Measurements from ENCODE around the gene PLA2G1B.

The PLA2G1B gene

DNA sequence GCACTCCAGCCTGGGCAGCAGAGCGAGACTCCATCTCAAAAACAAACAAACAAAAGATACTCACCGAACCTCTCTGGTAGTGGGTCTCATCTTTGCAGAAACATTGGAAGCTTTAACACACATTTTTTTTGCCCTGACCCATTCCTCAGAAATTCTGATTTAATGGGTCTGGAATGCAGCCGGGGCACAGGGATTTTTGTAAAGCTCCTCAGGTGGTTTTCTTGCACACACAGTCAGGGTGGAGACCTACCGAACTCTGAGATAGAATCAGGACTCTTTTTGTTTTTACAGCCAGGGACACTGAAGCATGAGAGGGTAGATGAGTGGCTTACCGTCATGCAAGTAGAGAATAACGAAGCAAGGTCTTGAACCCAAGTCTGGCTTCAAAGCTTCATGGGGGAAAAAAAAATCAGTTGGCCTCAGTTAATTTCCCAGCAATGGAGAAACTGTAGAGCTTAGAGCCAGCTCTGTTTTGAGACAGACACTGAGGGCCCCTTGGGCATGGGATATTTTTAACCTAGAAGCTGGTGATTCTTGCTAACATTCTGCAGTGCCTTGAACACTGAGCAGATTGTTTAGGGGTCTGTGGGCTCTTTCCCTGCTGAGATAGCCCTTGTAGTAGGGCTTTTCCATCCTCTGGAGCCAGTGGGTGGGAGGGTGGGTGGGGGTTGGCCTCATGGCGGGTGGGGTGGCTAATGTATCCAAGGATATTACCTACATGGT, 40.6 kb downstream of the PLA2G1B start:
- no peaks in the 10 kb centered on the region for H4K20me1 ChIP-seq (ENCODE audit: insufficient read depth, low read length, poor library complexity, severe bottlenecking)
- H3K9me2 ChIP-seq (replicated peaks; ENCODE audit: low read depth, low read length), result no peaks in the 10 kb centered on the region
- H2AFZ ChIP-seq (ENCODE audit: low read length), result no peak overlapping the region
- no peaks in the 10 kb centered on the region for H3K9me3 ChIP-seq (ENCODE audit: insufficient read depth, low read depth, low read length)
- no peak overlapping the region for H3K9ac ChIP-seq (ENCODE audit: low read depth, low read length, poor library complexity, severe bottlenecking)
- no peaks in the 10 kb centered on the region for H3K27me3 ChIP-seq (ENCODE audit: insufficient read depth, low read length, poor library complexity, severe bottlenecking)
- no peak overlapping the region for H3K4me3 ChIP-seq (ENCODE audit: low read length, poor library complexity, severe bottlenecking)
- H3K4me2 ChIP-seq (ENCODE audit: low read depth, low read length, poor library complexity, severe bottlenecking), result no peak overlapping the region
- no peaks in the 10 kb centered on the region for H3K36me3 ChIP-seq (ENCODE audit: insufficient read depth, low read length)
- no peaks in the 10 kb centered on the region for H3K79me2 ChIP-seq (ENCODE audit: insufficient read depth, low read length)
- no peaks in the 10 kb centered on the region for H3K4me1 ChIP-seq (ENCODE audit: insufficient read depth, low read length, poor library complexity, severe bottlenecking)
- TF ChIP-seq, protein P1, sequence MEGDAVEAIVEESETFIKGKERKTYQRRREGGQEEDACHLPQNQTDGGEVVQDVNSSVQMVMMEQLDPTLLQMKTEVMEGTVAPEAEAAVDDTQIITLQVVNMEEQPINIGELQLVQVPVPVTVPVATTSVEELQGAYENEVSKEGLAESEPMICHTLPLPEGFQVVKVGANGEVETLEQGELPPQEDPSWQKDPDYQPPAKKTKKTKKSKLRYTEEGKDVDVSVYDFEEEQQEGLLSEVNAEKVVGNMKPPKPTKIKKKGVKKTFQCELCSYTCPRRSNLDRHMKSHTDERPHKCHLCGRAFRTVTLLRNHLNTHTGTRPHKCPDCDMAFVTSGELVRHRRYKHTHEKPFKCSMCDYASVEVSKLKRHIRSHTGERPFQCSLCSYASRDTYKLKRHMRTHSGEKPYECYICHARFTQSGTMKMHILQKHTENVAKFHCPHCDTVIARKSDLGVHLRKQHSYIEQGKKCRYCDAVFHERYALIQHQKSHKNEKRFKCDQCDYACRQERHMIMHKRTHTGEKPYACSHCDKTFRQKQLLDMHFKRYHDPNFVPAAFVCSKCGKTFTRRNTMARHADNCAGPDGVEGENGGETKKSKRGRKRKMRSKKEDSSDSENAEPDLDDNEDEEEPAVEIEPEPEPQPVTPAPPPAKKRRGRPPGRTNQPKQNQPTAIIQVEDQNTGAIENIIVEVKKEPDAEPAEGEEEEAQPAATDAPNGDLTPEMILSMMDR (conservative IDR thresholded peaks at IDR 0.05; ENCODE audit: low read length), result no peak
- no peak for TF ChIP-seq EZH2phosphoT487 (IDR thresholded peaks at IDR 0.05; ENCODE audit: borderline replicate concordance)
- peaks cover 9% of the 10 kb centered on the region for H3F3A ChIP-seq (ENCODE audit: low read depth)

DNA sequence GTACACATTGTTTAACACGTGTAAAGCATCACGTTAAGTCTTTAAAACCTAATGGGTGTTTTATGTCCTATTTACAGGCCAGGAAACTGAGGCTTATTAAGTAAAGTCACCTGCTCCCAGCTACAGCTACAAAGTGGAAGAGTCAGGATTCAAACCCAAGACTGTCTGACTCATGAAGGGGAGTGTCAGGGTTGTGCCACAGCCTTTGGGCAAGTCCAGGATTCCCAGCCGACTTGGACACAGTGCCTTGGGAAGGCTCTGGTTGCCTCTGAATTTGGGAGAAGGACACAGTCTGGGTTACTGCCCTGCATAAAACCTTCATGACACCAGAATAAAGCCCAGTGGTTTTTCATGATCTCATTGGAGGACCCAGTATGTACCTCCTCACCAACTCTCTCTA, 43.2 kb downstream of the PLA2G1B start:
- Histone ChIP-seq H3K4me2 (ENCODE audit: low read depth, low read length, poor library complexity, severe bottlenecking) (no peak overlapping the region), H3K36me3 (ENCODE audit: insufficient read depth, low read length) (no peaks in the 10 kb centered on the region), H3K4me1 (ENCODE audit: insufficient read depth, low read length, poor library complexity, severe bottlenecking) (no peaks in the 10 kb centered on the region), H3K4me3 (ENCODE audit: low read length, poor library complexity, severe bottlenecking) (no peak overlapping the region), H2AFZ (ENCODE audit: low read length) (no peak overlapping the region), H3K27me3 (ENCODE audit: insufficient read depth, low read length, poor library complexity, severe bottlenecking) (no peaks in the 10 kb centered on the region), H3F3A (ENCODE audit: low read depth) (no peaks in the 10 kb centered on the region), H3K9me2 (replicated peaks; ENCODE audit: low read depth, low read length) (no peaks in the 10 kb centered on the region), H3K9ac (ENCODE audit: low read depth, low read length, poor library complexity, severe bottlenecking) (no peak overlapping the region), H3K79me2 (ENCODE audit: insufficient read depth, low read length) (no peaks in the 10 kb centered on the region), H3K9me3 (ENCODE audit: insufficient read depth, low read depth, low read length) (no peaks in the 10 kb centered on the region), H4K20me1 (ENCODE audit: insufficient read depth, low read length, poor library complexity, severe bottlenecking) (no peaks in the 10 kb centered on the region)
- TF ChIP-seq EZH2phosphoT487 (IDR thresholded peaks at IDR 0.05; ENCODE audit: borderline replicate concordance), result no peak
- TF ChIP-seq, protein P1 (conservative IDR thresholded peaks at IDR 0.05; ENCODE audit: low read length), result no peak

DNA sequence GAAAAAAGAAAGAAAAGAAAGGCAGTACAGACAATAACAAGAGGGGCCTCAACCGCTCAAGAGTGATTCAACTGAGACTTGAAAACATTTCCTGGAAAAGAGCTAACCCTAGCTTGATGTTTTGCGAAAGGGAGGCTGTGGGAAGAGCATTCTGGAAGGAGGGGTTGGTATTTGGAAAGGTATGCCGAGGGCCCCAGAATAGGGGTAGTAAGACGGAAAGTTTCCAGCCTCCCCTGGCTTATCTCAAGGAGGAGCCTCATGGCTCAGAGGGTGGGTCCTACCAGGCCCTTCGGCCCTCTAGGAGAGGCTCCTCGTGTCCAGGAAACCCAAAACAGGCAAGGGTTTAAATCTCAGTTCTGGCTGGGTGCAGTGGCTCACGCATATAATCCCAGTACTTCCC, 44.3 kb downstream of the PLA2G1B start:
- no peaks in the 10 kb centered on the region for H3K9me3 ChIP-seq (ENCODE audit: insufficient read depth, low read depth, low read length)
- H3K9me2 ChIP-seq (replicated peaks; ENCODE audit: low read depth, low read length), result no peaks in the 10 kb centered on the region
- H3F3A ChIP-seq (ENCODE audit: low read depth), result no peaks in the 10 kb centered on the region
- no peak overlapping the region for H2AFZ ChIP-seq (ENCODE audit: low read length)
- no peaks in the 10 kb centered on the region for H3K79me2 ChIP-seq (ENCODE audit: insufficient read depth, low read length)
- no peaks in the 10 kb centered on the region for H4K20me1 ChIP-seq (ENCODE audit: insufficient read depth, low read length, poor library complexity, severe bottlenecking)
- H3K4me1 ChIP-seq (ENCODE audit: insufficient read depth, low read length, poor library complexity, severe bottlenecking), result no peaks in the 10 kb centered on the region
- no peak overlapping the region for H3K4me2 ChIP-seq (ENCODE audit: low read depth, low read length, poor library complexity, severe bottlenecking)
- H3K27me3 ChIP-seq (ENCODE audit: insufficient read depth, low read length, poor library complexity, severe bottlenecking), result no peaks in the 10 kb centered on the region
- no peak overlapping the region for H3K4me3 ChIP-seq (ENCODE audit: low read length, poor library complexity, severe bottlenecking)
- H3K36me3 ChIP-seq (ENCODE audit: insufficient read depth, low read length), result no peaks in the 10 kb centered on the region
- no peak overlapping the region for H3K9ac ChIP-seq (ENCODE audit: low read depth, low read length, poor library complexity, severe bottlenecking)
- TF ChIP-seq EZH2phosphoT487 (IDR thresholded peaks at IDR 0.05; ENCODE audit: borderline replicate concordance), result no peak
- TF ChIP-seq, protein P1 (conservative IDR thresholded peaks at IDR 0.05; ENCODE audit: low read length), result no peak

Data from Loucy (cell line).